GM19240 (cell line): ENCODE data around the gene PAX5.

ENCODE experiments used
- DNase-seq: peaks from one replicate; pipeline ENCODE4 v3.0.0; 2011; ENCODE audit warnings: low spot score; ENCODE audit not compliant: insufficient read length

PAX5 gene

DNA sequence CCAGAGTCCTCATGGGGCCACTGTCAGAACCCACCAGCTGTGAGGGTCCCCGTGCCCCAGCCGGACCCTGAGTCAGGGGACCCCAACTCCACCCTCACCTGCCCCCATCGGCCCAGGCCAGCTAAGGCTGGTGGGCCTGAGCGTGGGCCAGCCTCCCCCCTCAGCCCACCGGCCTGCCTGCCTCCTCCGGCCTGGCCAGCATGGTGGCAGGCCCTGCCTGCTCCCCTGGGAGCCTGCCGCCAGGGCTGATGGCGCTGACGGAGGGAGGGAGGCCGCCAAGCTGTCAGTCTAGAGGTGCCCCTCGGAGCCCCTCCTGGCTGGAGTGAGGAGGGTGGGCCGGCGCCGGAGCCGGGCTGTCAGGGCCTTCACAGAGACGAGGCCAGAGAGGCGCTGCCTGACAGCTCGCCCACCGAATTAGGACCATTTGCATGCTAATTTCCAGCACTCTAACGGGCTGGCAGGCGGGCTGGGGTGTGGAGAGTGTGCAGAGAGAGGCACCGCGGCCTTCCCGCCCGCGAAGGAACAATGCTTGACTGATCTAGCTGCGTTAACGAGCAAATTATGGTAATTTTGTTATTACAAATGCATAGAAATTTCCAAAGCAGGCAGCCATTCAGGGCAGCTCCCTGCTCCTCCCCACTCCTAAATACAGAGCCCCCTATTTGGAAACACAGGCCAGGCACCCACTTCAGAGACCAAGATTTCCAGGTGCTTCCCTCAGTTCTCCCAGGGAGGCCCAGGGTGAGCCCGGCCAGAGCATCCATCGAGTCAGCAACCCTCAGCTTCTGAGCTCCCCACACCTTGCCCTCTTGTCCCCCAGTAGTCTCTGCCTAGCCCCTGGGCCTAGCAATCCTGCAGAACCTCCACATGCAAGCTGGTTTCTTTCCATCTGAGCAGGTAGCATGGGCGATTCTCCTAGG lies 169.3 kb downstream of the PAX5 start:
- DNase-seq: no peak

DNA sequence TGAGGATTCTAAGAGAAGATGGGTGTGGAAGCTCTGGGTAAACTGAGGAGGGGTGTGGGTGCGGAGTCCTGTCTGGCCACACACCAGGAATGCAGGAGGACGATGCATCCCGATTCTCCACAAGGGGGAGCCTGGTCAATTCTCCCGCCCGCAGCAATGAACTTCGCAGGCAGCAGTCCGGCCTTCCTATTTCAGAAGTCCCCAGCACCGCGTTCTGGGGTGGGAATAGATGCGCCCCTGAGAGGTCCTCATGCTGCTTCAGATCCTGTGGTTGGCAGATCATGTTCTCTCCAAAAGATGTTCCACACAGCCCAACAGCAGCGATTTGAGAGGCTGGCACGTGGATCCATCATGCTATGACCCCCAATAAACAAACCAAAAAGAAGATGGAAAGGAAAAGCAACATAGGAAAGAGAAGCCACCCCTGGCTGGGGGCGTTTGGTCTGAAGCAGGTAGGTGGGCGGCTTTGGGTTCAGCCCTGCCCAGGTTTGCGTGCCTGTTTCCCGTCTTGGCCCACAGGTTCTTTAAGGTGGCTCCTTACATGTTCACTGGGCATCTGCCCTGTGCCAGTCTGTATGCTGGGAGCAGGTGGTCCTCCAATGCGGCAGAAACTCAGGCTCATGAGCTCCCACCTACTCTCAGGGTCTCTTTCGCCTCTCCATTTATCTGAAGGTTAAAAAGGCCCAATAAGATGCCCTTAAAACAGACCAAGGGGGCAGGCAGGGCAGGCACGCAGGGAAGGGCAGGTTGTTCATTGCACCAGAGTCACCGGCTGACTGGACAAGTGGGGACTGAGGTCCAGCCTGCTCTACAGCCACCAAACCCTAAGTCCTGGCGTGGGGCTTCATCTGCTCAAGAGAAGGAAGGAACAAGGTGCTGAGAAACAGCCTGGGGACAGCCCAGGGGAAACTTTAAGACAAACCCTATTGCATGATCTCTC lies 171.6 kb downstream of the PAX5 start:
- no peak for DNase-seq

- no peak for DNase-seq
Observed at GRCh38 chr9:36861528-36862205, 172.4 kb downstream of the PAX5 start.

DNA sequence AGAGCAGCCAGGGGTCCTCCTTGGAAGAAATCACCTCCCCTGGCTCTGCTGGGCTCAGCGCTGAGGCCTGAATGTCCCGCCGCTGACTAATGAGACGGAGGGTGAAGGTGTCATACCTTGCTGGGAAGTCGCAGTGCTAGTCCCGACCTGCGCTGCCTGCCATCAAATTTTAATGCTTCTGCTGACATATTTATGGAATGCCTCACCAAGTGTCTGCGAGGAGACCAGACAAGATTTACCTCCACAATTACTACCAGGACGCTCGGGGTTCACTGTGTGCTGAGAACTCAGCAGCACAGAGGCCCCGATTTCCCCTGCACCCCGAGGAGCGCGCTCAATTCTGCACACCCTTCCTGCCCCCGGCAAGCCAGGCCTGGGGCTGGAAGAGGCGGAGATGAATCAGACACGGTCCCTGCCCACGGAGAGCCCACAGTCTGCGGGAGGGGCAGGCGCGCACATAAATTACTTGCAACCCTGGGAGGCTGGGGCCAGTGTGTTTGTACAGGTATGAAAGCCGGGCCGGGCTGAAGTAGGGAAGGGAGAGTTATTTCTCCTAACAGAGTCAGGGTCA lies 175.2 kb downstream of the PAX5 start:
- DNase-seq: no peak

DNA sequence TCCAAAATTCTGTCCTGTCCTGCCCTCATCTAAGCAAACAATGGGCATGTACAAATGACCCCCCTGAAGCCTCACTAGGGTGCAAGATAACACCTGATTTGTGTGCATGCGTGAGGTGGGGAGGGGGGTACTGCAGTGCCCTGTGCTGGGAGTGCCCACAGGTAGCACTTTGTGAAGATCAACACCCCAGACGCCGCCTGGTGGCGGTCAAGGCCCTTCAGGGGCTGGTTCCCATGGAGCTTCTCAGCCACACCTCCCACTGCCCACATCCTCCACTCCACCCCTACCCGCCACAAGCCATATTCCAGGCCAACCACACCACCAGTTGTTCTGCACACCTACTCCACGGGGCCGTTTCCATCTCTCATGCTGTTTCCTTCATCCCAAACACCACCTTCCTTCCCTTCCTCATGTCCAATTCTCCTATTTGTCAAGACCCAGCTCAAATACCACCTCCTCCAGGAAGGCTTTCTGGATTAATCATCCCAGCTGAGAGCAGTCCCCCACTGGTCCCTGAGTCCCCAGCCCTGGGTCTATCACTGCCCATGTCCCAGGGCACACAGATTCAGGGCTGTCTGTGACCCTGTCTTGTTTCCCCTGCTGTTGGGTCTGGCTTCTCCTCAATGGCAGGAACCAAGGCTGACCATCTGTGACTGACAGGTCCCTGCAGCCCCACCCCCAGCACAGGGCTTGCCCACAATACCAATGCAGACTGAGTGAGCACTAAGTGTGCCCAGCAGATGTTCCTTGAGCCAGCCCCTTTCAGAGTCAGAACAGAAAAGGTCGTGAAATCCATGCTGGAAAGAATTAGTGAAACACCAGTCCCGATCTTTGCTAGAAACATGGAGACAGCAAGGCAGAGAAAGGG lies 178.4 kb downstream of the PAX5 start:
- DNase-seq: peak; percentile 88

- DNase-seq: no peak
Observed at GRCh38 chr9:36854751-36855150, 179.3 kb downstream of the PAX5 start.

DNA sequence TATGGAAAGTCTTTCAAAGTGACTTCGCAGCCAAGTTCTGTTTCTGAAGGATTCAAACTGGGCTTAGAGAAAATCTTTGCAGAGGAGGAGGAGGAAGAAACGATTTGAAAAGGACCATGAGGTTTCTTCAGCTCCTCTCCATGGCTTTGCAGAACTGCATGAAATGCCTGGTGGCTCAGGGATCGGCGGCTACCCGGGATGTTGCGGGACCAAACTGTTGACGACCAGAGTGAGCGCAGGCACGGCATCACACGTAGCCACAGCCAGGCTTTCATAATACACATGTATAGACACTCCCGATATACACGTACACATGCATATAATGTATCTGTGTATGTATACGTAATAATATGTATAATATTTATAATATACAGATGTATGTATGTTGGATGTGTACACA lies 180.0 kb downstream of the PAX5 start:
- DNase-seq: no peak

DNA sequence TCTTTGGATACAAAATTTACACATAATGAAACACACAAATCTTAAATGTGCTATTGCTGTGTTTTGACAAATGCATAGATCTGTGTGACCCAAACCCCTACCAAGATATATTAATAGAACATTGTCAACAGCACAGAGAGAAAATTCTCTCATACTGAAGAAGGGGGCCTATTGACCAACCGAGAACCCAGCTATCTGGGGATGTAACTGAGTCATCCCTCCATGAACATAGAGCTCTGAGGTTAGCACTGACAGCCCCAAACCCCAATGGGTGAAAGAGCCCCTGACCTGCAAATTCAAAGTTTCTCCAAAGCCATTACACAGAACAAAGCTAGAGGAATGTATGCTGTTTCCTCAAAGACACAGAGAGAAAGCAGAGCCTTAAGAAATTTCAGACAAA lies 180.8 kb downstream of the PAX5 start:
- DNase-seq: no peak

DNA sequence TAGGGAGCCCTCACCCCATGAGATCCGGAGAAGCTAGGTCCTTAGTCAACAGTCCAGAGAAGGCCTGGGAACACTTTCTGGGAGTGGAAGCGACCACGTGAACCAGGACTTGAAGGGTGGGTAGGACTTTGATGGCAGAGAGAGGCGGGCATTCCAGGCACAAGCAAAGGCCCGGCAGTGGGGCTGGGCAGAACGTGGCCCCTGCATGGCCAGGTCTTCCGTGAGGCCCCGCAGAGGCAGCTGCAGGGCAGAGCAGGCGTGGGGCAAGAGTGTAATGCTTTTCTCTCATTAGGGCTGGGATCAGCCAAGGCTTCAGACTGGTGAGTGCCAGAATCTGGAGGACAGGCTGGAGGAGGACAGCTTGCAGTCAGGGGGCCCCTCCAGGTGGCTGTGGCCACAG lies 184.1 kb downstream of the PAX5 start:
- DNase-seq: no peak

- no peak for DNase-seq
Observed at GRCh38 chr9:36848946-36849345, 185.1 kb downstream of the PAX5 start.

DNA sequence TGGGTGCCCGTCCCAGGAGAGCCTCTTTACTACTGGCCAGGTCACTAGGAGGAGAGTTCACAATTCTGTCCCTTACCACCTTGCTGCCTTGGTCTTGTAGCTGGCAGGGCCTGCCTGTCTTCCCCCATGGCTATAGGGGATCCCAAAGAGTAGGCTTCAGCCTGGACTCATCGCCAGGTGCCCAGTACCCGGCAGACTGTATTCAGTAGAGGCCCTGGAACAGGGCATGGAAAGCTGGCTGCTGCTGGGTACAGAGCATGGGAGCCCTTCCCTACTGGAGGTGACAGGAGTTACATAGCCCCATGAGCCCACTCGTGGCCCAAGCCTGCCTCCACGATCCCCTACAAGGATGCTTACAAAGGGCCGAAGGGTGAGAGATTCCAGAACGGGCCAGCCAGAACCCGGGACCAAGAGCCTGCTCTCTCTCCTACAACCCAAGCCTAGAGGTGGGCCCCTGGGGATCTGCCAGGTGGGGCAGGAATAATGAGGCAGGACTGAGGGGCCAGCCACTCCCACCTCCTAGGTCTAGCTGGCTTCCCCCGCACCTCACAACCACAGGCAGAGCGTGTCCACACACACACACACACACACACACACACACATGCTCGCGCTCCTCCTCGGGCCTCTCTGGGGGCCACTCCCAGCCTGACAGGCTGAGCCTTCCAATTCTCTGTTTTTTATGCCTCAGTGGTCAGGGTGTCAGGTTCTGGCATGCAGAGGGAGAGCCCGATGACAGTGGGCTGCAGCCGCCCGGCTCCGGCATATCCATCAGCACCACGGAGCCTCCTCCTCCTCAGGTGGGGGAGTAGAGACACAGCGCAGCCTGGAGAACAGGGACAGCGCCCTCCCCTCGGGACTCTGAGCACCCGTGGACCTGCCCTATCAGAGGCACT lies 186.0 kb downstream of the PAX5 start:
- DNase-seq: no peak

- no peak for DNase-seq
Observed at GRCh38 chr9:36846621-36847020, 187.4 kb downstream of the PAX5 start.

GRCh38 chr9:36845844-36846243 lies 188.2 kb downstream of the PAX5 start:
- DNase-seq: no peak

- no peak for DNase-seq
Observed at GRCh38 chr9:36844961-36845360, 189.1 kb downstream of the PAX5 start.

DNA sequence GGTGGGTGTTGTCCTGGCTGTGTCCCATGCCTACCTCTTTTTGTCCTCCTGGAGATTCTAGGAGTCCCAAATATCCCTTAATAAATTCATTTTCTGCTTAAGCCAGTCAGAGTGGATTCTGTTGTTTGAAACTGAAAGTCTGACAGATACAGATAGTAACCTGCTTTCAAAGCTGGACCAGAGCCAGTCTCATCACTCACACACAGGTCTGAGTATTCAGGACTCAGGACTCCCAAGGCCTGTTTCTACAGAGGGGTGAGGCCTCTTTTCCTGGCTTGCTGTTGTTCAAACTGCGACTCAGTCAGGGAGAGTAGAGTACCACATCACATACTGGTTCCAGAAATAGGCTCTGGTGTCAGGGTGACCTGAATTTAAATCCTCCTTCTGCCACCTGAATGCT lies 190.1 kb downstream of the PAX5 start:
- no peak for DNase-seq

- no peak for DNase-seq
Observed at GRCh38 chr9:36842560-36843530, 191.2 kb downstream of the PAX5 start.

DNA sequence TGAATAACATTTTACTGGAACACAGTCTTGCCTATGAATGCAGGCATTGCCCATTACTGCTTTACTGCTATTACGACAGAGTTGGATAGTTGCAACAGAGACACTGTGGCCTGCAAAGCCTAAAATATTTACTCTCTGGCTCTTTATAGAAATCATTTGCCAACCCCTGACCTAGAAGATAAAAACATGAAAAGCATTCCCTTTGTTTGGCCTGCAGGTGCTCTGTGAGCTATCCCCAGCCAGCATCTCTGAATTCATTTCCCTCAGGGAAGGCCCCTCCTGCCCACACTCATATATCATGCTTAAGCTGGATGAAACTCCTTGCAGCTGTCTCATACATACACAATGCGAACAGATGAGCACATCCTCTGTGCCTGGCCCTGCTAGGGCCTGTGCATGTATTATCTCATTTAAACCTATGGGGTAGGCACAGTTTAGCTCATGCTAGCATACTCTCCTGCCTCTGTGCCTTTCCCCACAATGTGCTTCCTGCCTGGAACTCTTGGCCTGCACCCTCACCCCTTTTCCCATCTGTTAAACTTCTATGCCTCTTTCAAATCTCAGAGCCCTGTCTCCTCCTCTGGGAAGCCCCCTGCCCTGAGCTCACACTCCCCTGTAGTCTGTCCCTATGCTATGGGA lies 193.1 kb downstream of the PAX5 start:
- DNase-seq: no peak
